GM13976 (cell line): ENCODE data around the gene PTF1A.
"Not testable (repeated sequence)": the region's sequence is repeated elsewhere in the genome, so short reads cannot be mapped to it uniquely, and the experiment has no call there.

ENCODE experiments used
- DNase-seq: peaks from one replicate; pipeline ENCODE4 v3.0.0; 2012; ENCODE audit warnings: low spot score
- in situ Hi-C: fragments of 300-500 bp; cut with MboI; formaldehyde crosslinking; loops from one replicate; pipeline ENCODE4 v1.12.0; 2022; ENCODE audit warnings: low sequenced_read_pairs, mixed read lengths, inconsistent platforms; ENCODE audit not compliant: unreplicated experiment
- TF ChIP-seq, protein P1 (sequence below): IDR thresholded peaks from 2 replicates; pipeline ENCODE4 v1.5.1; 2012; ENCODE audit warnings: borderline replicate concordance, mild to moderate bottlenecking; ENCODE audit not compliant: insufficient read depth; ENCODE audit errors: extremely low read depth, missing control alignments, control extremely low read depth

PTF1A gene

DNA sequence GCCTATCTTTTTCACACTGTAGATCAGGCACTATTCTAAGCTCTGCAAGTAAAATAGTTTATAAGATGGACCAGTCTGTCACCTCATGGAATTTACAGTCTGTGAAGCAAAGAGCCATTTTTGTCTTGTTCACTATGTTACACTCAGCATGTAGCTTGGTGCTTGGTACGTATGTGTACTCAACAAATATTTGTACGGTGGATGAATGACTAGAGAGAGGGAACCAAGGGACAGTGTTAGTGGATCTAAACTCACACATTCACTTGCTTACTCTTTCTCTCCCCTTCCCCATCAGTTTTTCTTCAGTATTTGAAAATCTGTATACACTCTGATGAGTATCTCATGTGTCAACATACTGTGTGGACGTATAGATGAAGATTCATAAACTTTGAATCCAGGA, 45.9 kb downstream of the PTF1A start:
- TF ChIP-seq, protein P1, sequence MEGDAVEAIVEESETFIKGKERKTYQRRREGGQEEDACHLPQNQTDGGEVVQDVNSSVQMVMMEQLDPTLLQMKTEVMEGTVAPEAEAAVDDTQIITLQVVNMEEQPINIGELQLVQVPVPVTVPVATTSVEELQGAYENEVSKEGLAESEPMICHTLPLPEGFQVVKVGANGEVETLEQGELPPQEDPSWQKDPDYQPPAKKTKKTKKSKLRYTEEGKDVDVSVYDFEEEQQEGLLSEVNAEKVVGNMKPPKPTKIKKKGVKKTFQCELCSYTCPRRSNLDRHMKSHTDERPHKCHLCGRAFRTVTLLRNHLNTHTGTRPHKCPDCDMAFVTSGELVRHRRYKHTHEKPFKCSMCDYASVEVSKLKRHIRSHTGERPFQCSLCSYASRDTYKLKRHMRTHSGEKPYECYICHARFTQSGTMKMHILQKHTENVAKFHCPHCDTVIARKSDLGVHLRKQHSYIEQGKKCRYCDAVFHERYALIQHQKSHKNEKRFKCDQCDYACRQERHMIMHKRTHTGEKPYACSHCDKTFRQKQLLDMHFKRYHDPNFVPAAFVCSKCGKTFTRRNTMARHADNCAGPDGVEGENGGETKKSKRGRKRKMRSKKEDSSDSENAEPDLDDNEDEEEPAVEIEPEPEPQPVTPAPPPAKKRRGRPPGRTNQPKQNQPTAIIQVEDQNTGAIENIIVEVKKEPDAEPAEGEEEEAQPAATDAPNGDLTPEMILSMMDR: no peak
- no peak for DNase-seq
- in situ Hi-C loops: no loop called here

DNA sequence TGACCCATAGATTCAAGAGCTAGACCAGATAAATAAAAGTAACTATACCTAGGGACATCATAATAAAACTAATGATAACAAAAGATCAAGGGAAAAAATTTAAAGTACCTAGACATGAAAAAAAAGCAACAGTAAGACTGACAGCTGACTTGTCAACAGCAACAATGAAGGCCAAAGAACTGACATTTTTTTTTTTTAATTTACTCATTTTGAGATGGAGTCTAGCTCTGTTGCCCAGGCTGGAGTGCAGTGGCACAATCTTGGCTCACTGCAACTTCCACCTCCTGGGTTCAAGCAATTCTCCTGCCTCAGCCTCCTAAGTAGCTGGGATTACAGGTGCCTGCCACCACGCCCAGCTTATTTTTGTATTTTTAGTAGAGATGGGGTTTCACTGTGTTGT, 49.7 kb downstream of the PTF1A start:
- in situ Hi-C loops, DNase-seq: not testable (repeated sequence)
